HG03432 (cell line): ENCODE data around the gene KCTD7.
"Not testable (repeated sequence)": the region's sequence is repeated elsewhere in the genome, so short reads cannot be mapped to it uniquely, and the experiment has no call there.

Source experiments
- ATAC-seq: cut with Tn5 transposase; IDR thresholded peaks from one replicate; pipeline ENCODE4 v1.9.1; 2021; ENCODE audit warnings: mild to moderate bottlenecking, moderate library complexity; ENCODE audit not compliant: unreplicated experiment

KCTD7 gene

DNA sequence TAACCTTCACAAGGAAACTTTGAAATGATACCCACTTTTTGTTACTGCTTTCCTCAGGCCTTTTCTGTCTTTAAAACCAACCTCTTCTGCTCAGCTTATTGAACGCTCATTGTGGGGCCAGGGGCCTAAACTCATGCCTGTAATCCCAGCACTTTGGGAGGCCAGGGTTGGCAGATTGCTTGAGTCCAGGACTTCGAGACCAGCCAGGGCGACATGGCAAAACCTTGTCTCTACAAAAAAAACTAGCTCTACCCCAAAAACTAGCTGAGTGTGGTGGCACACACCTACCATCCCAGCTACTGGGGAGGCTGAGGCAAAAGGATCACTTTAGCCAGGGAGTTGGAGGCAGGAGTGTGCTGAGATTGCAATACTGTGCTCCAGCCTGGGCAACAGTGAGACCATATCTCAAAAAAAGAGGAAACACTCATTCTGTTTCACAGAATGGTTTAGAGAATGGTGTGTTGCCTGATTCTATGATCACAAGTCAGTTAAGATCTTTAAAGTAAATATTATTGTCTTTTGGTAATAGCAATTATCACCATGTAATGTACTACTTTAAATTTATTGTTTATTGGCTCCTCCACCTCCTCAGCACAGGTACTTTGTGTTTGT, 51.1 kb downstream of the KCTD7 start:
- ATAC-seq = no peak

DNA sequence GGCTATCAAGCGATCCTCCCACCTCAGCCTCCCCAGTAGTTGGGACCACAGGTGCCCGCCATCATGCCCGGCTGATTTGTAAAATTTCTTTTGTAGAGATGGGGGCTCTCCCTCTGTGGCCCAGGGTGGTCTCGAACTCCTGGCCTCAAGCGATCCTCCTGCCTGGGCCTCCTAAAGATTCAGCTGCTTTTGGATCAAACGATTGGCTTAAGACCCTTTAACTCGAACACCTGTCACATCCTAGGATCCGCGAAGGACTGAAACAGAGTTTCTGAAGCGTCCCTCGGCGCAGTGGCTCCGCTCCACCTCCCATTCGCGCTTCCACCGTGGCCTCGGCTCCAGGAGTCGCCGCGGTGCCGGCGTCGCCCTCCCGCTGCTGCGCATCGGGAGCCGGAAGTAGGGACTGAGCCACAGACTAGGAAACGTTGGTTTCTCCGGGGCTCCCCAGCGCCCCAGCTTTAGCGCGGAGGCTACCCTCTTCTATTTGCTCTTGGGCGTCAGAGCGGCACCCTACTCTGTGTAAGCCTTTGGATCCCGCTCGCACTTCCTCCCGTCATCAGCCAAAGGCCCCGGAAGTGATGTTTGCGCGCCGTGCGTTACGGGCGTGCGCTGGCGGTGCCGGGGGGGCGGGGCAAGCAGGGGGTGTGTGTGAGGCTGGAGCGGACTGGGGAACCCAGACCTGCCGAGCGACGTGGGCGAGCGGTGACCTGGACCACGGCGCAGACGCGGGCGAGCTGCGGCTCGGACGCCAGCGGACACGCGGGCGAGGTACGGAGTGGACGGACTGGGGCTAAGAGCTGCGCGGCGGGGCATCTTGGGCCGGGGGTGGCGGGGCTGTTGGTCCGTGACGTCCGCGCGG, 53.0 kb downstream of the KCTD7 start:
- peak; percentile 95 for ATAC-seq

DNA sequence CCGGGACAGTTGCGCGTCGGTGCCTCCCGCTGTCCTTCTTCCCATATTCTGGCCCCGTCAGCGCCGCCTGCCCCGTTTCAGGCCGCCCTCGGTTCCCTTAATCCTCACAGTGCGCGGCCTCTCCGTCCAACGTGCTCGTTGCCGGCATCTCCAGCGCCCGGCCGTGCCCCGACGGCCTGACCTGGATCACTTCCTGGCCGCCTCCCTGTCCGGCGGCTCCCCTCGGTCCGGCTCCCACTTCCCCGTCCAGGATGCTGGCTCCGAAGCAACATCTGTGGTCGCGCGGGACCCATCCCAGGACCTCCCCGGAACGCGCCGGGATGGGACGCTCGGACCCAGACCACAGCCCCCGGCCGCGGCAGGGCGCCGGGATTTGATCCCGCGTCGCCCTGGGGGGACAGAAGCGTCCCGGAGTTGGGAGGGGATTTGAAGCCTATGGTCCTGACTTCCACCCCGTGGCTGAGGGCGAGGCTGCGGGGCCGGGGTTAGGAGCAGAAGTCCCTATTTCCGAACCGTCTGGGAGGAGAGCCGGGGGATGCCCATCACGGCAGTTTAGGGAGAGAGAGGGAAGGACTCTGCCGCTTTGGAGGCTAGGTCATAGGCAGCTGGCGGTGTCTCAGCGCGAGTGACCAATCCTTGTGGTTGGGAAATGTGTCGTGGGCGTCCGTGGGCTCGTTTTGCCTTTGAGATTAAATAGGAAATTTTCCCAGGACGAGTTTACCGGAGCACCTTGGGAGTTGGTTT, 53.8 kb downstream of the KCTD7 start:
- peak; percentile 33 for ATAC-seq

DNA sequence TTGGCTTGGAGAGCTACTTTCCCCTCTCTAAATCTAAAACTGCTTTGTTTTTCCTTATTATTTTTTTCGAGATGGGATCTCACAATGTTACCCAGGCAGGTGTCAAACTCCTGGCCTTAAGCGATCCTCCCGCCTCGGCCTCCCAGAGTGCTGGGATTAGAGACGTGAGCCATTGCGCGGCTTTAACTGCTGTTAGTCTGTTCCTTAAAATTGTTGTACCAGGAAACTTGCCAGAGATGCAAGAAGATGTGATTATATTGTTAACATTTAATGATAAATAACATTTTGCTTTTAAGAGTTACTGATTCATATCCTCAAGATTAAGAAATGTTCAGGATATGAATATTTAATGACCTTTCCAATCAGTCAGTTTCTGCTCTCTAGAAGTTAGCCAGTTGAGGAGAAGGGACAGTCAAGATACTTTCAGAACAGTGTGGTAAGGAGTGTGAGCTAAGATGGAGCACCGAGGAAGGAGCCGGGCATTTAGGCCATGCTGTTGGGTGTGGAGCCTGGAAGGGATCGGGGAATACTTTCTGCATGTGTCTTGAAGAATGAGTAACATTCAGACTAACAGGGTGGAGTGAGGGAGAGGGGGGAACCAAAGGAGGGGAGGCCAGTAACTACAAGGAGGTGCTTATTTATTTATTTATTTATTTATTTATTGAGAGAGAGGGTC, 54.6 kb downstream of the KCTD7 start:
- not testable (repeated sequence) for ATAC-seq

DNA sequence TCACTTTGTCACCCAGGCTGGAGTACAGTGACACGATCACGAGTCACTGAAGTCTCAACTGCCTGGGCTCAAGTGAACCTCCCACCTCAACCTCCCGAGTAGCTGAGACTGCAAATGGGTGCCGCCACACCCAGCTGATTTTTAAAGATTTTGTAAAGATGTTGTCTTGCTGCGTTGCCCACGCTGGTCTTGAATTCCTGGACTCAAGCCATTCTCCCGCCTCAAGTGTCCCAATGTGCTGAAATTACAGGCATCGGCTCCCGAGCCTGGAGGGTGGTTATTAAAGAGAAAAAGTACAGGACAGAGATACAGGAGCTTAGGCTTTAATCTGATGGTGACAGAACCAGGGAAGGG, 55.1 kb downstream of the KCTD7 start:
- no peak for ATAC-seq

DNA sequence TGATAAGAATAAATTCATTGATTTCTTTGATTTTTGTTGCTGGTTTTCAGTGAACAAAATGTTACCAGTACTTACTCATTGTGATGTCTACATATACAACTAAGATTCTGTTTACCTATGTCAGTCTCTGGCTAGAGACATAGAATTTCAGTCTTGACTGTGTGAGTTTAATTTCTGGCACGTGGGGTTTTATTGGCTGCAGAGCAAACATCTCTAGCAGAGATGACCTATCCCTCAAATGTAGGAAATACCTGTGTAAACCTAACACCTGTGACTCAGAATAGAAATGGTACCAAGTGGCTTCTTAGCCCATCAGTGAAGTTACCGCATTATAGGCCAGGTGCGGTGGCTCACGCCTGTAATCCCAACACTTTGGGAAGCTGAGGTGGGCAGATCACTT, 57.0 kb downstream of the KCTD7 start:
- not testable (repeated sequence) for ATAC-seq

DNA sequence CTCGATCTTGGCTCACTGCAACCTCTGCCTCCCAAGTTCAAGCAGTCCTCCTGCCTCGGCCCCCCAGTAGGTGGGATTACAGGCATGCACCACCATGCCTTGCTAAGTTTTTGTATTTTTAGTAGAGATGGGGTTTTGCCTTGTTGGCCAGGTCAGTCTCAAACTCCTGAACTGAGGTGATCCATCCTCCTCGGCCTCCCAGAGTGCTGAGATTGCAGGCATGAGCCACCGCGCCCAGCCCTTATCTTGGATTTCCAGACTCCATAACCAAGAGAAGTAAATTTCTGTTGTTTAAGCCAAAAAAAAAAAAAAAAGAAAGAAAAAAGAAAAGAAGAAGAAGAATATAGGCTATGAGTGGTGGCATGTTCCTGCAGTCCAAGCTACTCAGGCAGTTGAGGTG, 58.5 kb downstream of the KCTD7 start:
- no peak for ATAC-seq

DNA sequence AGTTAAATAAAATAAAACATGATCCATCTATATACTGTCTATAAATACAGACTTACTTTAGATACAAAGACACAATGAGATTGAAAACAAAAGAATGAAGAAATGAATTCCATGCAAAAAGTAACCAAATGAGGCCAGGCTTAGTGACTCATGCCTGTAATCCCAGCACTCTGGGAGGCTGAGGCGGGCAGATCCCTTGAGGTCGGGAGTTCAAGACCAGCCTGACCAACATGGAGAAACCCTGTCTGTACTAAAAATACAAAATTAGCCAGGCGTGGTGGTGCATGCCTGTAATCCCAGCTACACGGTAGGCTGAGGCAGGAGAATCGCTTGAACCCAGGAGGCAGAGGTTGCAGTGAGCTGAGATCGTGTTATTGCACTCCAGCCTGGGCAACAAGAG, 59.0 kb downstream of the KCTD7 start:
- not testable (repeated sequence) for ATAC-seq

DNA sequence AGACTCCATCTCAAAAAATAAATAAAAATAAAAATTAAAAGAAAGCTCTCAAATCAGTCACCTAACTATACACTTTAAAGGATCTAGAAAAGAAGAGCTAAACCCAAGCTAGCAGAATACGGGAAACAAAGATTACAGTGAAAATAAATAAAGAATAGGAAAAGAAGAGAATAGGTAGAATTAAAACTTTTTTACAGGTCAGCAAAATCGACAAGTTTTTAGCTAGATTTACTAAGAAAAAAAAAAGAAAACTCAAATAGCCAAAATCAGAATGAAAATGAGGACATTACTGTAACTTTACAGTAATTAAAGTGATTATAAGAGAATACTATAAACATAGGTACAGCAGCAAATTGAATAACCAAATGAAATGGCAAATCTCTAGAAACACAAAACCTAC, 60.4 kb downstream of the KCTD7 start:
- ATAC-seq = no peak

DNA sequence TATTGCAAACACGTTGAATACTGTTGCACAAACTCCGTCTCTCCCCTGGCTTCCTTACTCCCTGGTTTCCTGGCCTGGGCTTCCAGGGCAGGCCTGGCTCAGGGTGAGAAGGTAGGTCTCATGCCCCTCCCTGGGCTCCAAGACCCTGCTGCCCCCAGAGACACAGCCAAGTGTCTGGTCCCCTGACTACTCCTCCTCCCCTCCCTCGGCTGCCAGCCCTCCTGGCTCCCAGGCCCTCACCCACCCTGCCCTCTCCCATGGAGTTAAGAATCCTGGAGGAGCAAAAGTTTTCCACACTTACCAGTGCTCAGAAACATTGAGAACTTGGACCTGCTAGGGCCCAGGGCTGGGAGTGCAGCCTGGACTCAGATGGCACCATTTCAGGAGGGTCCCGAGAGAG, 64.7 kb downstream of the KCTD7 start:
- ATAC-seq = no peak
